GM23248 (cell line): ENCODE measurements around the gene CTDP1. TPM values are rescaled to one million over a fixed set of nuclear protein-coding genes. Genes with fewer than 3 reads are reported as not detected.
A peak's percentile ranks its signal among the peaks of the same experiment; 100 is the strongest.

Experiments
- DNase-seq: peaks from one replicate; pipeline ENCODE4 v3.0.0-alpha.2; 2015
- H2AFZ ChIP-seq: fragments of 200-600 bp; sonication (generic); 2 replicates; pipeline ENCODE4 v1.6.1; 2016; ENCODE audit warnings: antibody characterized with exemption
- H3F3A ChIP-seq: fragments of 200-600 bp; sonication (generic); 2 replicates; pipeline ENCODE4 v1.6.1; 2016; ENCODE audit warnings: mild to moderate bottlenecking, antibody characterized with exemption, mixed run types; ENCODE audit not compliant: insufficient read depth
- H3K27ac ChIP-seq: fragments of 200-600 bp; sonication (generic); 2 replicates; pipeline ENCODE4 v1.5.1; 2016; ENCODE audit warnings: mild to moderate bottlenecking
- H3K27me3 ChIP-seq: fragments of 200-600 bp; sonication (generic); replicated peaks from 2 replicates; pipeline ENCODE4 v1.6.1; 2016; ENCODE audit warnings: mild to moderate bottlenecking; ENCODE audit not compliant: insufficient read depth
- H3K36me3 ChIP-seq: fragments of 200-600 bp; sonication (generic); 2 replicates; pipeline ENCODE4 v1.6.1; 2016; ENCODE audit warnings: low read depth, mild to moderate bottlenecking
- H3K4me1 ChIP-seq: fragments of 200-600 bp; sonication (generic); 2 replicates; pipeline ENCODE4 v1.6.1; 2016; ENCODE audit warnings: mild to moderate bottlenecking; ENCODE audit not compliant: insufficient read depth
- H3K4me2 ChIP-seq: fragments of 200-600 bp; sonication (generic); one replicate; pipeline ENCODE4 v1.6.1; 2016; ENCODE audit warnings: mild to moderate bottlenecking; ENCODE audit not compliant: unreplicated experiment
- H3K4me3 ChIP-seq: fragments of 200-600 bp; sonication (generic); 2 replicates; pipeline ENCODE4 v1.5.1; 2016; ENCODE audit warnings: mild to moderate bottlenecking
- H3K79me2 ChIP-seq: fragments of 200-600 bp; sonication (generic); 2 replicates; pipeline ENCODE4 v1.6.1; 2016; ENCODE audit warnings: mild to moderate bottlenecking; ENCODE audit not compliant: insufficient read depth
- H3K9ac ChIP-seq: fragments of 200-600 bp; sonication (generic); 2 replicates; pipeline ENCODE4 v1.6.1; 2016; ENCODE audit warnings: mild to moderate bottlenecking
- H3K9me2 ChIP-seq: fragments of 200-600 bp; sonication (generic); 2 replicates; pipeline ENCODE4 v1.6.1; 2016; ENCODE audit warnings: mixed run types, mild to moderate bottlenecking, moderate library complexity; ENCODE audit not compliant: insufficient read depth
- H3K9me3 ChIP-seq: fragments of 200-600 bp; sonication (generic); one replicate; pipeline ENCODE4 v1.6.1; 2017; ENCODE audit warnings: low read depth
- H4K20me1 ChIP-seq: fragments of 200-600 bp; sonication (generic); 2 replicates; pipeline ENCODE4 v1.6.0; 2016; ENCODE audit not compliant: insufficient read depth
- EZH2 ChIP-seq: fragments of 200-600 bp; sonication (generic); IDR thresholded peaks from 2 replicates; pipeline ENCODE4 v1.6.1; 2018; ENCODE audit warnings: antibody characterized with exemption, mild to moderate bottlenecking; ENCODE audit not compliant: insufficient read depth, poor library complexity, severe bottlenecking
- EZH2phosphoT487 ChIP-seq: fragments of 200-600 bp; sonication (generic); IDR thresholded peaks from 2 replicates; pipeline ENCODE4 v1.6.1; 2018; ENCODE audit warnings: antibody characterized with exemption, moderate library complexity, mild to moderate bottlenecking, low read depth; ENCODE audit not compliant: insufficient read depth
- WGBS, 2 experiments: methylation state at CpG; one replicate each; pipeline ENCODE4 v1.1.6; 2015 to 2017; ENCODE audit warnings: low lambda C conversion rate in 2 of 2, low coverage in 1 of 2; ENCODE audit errors: missing lambda C conversion rate in 2 of 2; 5-methylcytosine and 5-hydroxymethylcytosine counted together
- in situ Hi-C: fragments of 300-500 bp; cut with MboI; formaldehyde crosslinking; loops from 2 replicates; pipeline ENCODE4 v1.15.0; 2020
- polyA plus RNA-seq: library from polyadenylated mRNA; unstranded; fragments of >200 nt; fragmentation: Nextera tagmentation; extraction: Ambion mirVana; gene quantifications from 2 replicates; pipeline ENCODE4 v1.2.1, GENCODE V29; 2016
- total RNA-seq: library from RNA; depleted of rRNA; stranded (reverse); fragments of >200 nt; shearing (Covaris generic); gene quantifications from 2 replicates; pipeline ENCODE4 v1.2.3, GENCODE V29; 2014

Gene CTDP1
- total and polyA plus RNA-seq, 2 experiments from 2014 or later: 6.7 to 26.0 TPM

GRCh38 chr18:79685281-79685680, 5.7 kb downstream of the CTDP1 start:
- Histone ChIP-seq H3K27me3 (no peaks in the 10 kb centered on the region), H3K4me1 (no peaks in the 10 kb centered on the region), H3K36me3 (no peaks in the 10 kb centered on the region), H3F3A (no peaks in the 10 kb centered on the region), H3K9me2 (no peaks in the 10 kb centered on the region), H3K4me2 (no peak overlapping the region), H3K4me3 (no peak overlapping the region), H2AFZ (no peak overlapping the region), H3K9ac (no peak overlapping the region), H3K79me2 (peaks cover 94% of the 10 kb centered on the region), H4K20me1 (peaks cover 10% of the 10 kb centered on the region; the same call in 1 of the 2 replicates), H3K27ac (no peak overlapping the region), H3K9me3 (no peaks in the 10 kb centered on the region)
- no peak for TF ChIP-seq EZH2phosphoT487
- TF ChIP-seq EZH2: no peak
- DNase-seq: no peak
- in situ Hi-C loops: no loop called here
- WGBS, 2 experiments: 70 to 71% methylated on average over 8 of the region's 8 CpGs

GRCh38 chr18:79685971-79686370, 6.4 kb downstream of the CTDP1 start:
- in situ Hi-C loops: no loop called here
- Histone ChIP-seq H2AFZ (no peak overlapping the region), H4K20me1 (peaks cover 10% of the 10 kb centered on the region; the same call in 1 of the 2 replicates), H3K27me3 (no peaks in the 10 kb centered on the region), H3K36me3 (no peaks in the 10 kb centered on the region), H3F3A (no peaks in the 10 kb centered on the region), H3K4me1 (no peaks in the 10 kb centered on the region), H3K79me2 (peaks cover 94% of the 10 kb centered on the region), H3K9ac (no peak overlapping the region), H3K9me2 (no peaks in the 10 kb centered on the region), H3K9me3 (no peaks in the 10 kb centered on the region), H3K4me3 (no peak overlapping the region), H3K4me2 (no peak overlapping the region), H3K27ac (no peak overlapping the region)
- 92% methylated on average over 7 of the region's 7 CpGs for WGBS, 2 experiments
- no peak for DNase-seq
- TF ChIP-seq EZH2phosphoT487 (no peak), EZH2 (no peak)

GRCh38 chr18:79687806-79688205, 8.2 kb downstream of the CTDP1 start:
- Histone ChIP-seq H3K27ac (no peak overlapping the region), H3F3A (no peaks in the 10 kb centered on the region), H3K27me3 (no peaks in the 10 kb centered on the region), H3K4me1 (no peaks in the 10 kb centered on the region), H3K4me3 (no peak overlapping the region), H3K9me2 (no peaks in the 10 kb centered on the region), H3K79me2 (peaks cover 84% of the 10 kb centered on the region), H3K4me2 (no peak overlapping the region), H3K36me3 (no peaks in the 10 kb centered on the region), H2AFZ (no peak overlapping the region), H3K9ac (no peak overlapping the region), H3K9me3 (no peaks in the 10 kb centered on the region), H4K20me1 (peaks cover 10% of the 10 kb centered on the region; the same call in 1 of the 2 replicates)
- peak; percentile 42 for DNase-seq
- in situ Hi-C loops: no loop called here
- TF ChIP-seq EZH2phosphoT487 (no peak), EZH2 (no peak)
- 77 to 81% methylated on average over 12 of the region's 12 CpGs for WGBS, 2 experiments

- no peaks in the 10 kb centered on the region for H3K9me3 ChIP-seq
- no peak overlapping the region for H3K9ac ChIP-seq
- peaks cover 10% of the 10 kb centered on the region; the same call in 1 of the 2 replicates for H4K20me1 ChIP-seq
- no peaks in the 10 kb centered on the region for H3F3A ChIP-seq
- in situ Hi-C loops: no loop called here
- no peak for DNase-seq
- H3K36me3 ChIP-seq: no peaks in the 10 kb centered on the region
- no peak for TF ChIP-seq EZH2phosphoT487
- TF ChIP-seq EZH2: no peak
- no peak overlapping the region for H3K4me3 ChIP-seq
- no peak overlapping the region for H2AFZ ChIP-seq
- H3K27ac ChIP-seq: no peak overlapping the region
- H3K27me3 ChIP-seq: no peaks in the 10 kb centered on the region
- no peaks in the 10 kb centered on the region for H3K9me2 ChIP-seq
- H3K79me2 ChIP-seq: peaks cover 74% of the 10 kb centered on the region
- no peaks in the 10 kb centered on the region for H3K4me1 ChIP-seq
- WGBS, 2 experiments: 81 to 83% methylated on average over 6 of the region's 6 CpGs
- H3K4me2 ChIP-seq: no peak overlapping the region
These were observed 10.5 kb downstream of the CTDP1 start for GRCh38 chr18:79690071-79690470.
